ENCODE data around the gene MZT2B.
"Not testable (repeated sequence)": the region's sequence is repeated elsewhere in the genome, so short reads cannot be mapped to it uniquely, and the experiment has no call there.

GRCh38 chr2:130138326-130138725 is 43.7 kb upstream of the MZT2B start:
- TF ChIP-seq, protein P1, sequence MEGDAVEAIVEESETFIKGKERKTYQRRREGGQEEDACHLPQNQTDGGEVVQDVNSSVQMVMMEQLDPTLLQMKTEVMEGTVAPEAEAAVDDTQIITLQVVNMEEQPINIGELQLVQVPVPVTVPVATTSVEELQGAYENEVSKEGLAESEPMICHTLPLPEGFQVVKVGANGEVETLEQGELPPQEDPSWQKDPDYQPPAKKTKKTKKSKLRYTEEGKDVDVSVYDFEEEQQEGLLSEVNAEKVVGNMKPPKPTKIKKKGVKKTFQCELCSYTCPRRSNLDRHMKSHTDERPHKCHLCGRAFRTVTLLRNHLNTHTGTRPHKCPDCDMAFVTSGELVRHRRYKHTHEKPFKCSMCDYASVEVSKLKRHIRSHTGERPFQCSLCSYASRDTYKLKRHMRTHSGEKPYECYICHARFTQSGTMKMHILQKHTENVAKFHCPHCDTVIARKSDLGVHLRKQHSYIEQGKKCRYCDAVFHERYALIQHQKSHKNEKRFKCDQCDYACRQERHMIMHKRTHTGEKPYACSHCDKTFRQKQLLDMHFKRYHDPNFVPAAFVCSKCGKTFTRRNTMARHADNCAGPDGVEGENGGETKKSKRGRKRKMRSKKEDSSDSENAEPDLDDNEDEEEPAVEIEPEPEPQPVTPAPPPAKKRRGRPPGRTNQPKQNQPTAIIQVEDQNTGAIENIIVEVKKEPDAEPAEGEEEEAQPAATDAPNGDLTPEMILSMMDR (IDR thresholded peaks at IDR 0.05; ENCODE audit: poor library complexity, severe bottlenecking): not testable (repeated sequence)
- TF ChIP-seq POLR2AphosphoS5 (IDR thresholded peaks at IDR 0.05); EP300 (conservative IDR thresholded peaks at IDR 0.05; ENCODE audit: poor library complexity, severe bottlenecking); RAD21 (conservative IDR thresholded peaks at IDR 0.05): not testable (repeated sequence)
